Smooth muscle cell (in vitro differentiated cells): ENCODE measurements around the gene HERPUD2. TPM values are rescaled to one million over a fixed set of nuclear protein-coding genes. Genes with fewer than 3 reads are reported as not detected.

ENCODE experiments used
- DNase-seq: peaks from one replicate; lab custom pipeline; 2025; ENCODE audit not compliant: unreplicated experiment; lab: John Stamatoyannopoulos, UW
- H2AFZ ChIP-seq: fragments of 200-600 bp; sonication (generic); 2 replicates; pipeline ENCODE4 v1.6.0; 2016; ENCODE audit warnings: antibody characterized with exemption, low read depth, mild to moderate bottlenecking
- H3F3A ChIP-seq: fragments of 200-600 bp; sonication (generic); 2 replicates; pipeline ENCODE4 v1.6.0; 2017; ENCODE audit warnings: antibody characterized with exemption, low read depth
- H3K27ac ChIP-seq: fragments of 200-600 bp; sonication (generic); 2 replicates; pipeline ENCODE4 v1.5.1; 2016; ENCODE audit warnings: low read depth, mild to moderate bottlenecking
- H3K27me3 ChIP-seq: fragments of 200-600 bp; sonication (generic); 2 replicates; pipeline ENCODE4 v1.6.1; 2016; ENCODE audit warnings: low read depth, mild to moderate bottlenecking
- H3K36me3 ChIP-seq: fragments of 200-600 bp; sonication (generic); 2 replicates; pipeline ENCODE4 v1.5.1; 2016; ENCODE audit warnings: low read depth
- H3K4me1 ChIP-seq: fragments of 200-600 bp; sonication (generic); 2 replicates; pipeline ENCODE4 v1.5.1; 2016; ENCODE audit warnings: low read depth
- H3K4me2 ChIP-seq: fragments of 200-600 bp; sonication (generic); 2 replicates; pipeline ENCODE4 v1.6.0; 2016; ENCODE audit warnings: mild to moderate bottlenecking
- H3K4me3 ChIP-seq: fragments of 200-600 bp; sonication (generic); 2 replicates; pipeline ENCODE4 v1.5.1; 2016; ENCODE audit warnings: mild to moderate bottlenecking
- H3K79me2 ChIP-seq: fragments of 200-600 bp; sonication (generic); 2 replicates; pipeline ENCODE4 v1.6.0; 2016; ENCODE audit warnings: low read depth, mild to moderate bottlenecking
- H3K9ac ChIP-seq: fragments of 200-600 bp; sonication (generic); 2 replicates; pipeline ENCODE4 v1.6.0; 2016; ENCODE audit warnings: low read depth
- H3K9me3 ChIP-seq: fragments of 200-600 bp; sonication (generic); replicated peaks from 2 replicates; pipeline ENCODE4 v1.5.1; 2016; ENCODE audit warnings: low read depth
- H4K20me1 ChIP-seq: fragments of 200-600 bp; sonication (generic); 2 replicates; pipeline ENCODE4 v1.6.0; 2016; ENCODE audit warnings: low read depth
- CTCF ChIP-seq: fragments of 200-600 bp; sonication (generic); IDR thresholded peaks from 2 replicates; pipeline ENCODE4 v1.5.1; 2017; ENCODE audit warnings: borderline replicate concordance, mild to moderate bottlenecking, antibody characterized with exemption; ENCODE audit not compliant: insufficient read depth, poor library complexity, severe bottlenecking
- WGBS: methylation state at CpG from one replicate; pipeline ENCODE4 v1.1.7; 2016; ENCODE audit warnings: low lambda C conversion rate; 5-methylcytosine and 5-hydroxymethylcytosine counted together
- polyA plus RNA-seq: library from polyadenylated mRNA; unstranded; fragments of >200 nt; fragmentation: Nextera tagmentation; extraction: Ambion mirVana; gene quantifications from 2 replicates; pipeline ENCODE4 v1.2.1, GENCODE V29; 2016
- total RNA-seq: library from RNA; depleted of rRNA; stranded (reverse); fragments of >200 nt; gene quantifications from 2 replicates; pipeline ENCODE4 v1.2.3, GENCODE V29; 2014

Gene HERPUD2
- total and polyA plus RNA-seq, 2 experiments from 2014 or later: 23.2 to 28.1 TPM

DNA sequence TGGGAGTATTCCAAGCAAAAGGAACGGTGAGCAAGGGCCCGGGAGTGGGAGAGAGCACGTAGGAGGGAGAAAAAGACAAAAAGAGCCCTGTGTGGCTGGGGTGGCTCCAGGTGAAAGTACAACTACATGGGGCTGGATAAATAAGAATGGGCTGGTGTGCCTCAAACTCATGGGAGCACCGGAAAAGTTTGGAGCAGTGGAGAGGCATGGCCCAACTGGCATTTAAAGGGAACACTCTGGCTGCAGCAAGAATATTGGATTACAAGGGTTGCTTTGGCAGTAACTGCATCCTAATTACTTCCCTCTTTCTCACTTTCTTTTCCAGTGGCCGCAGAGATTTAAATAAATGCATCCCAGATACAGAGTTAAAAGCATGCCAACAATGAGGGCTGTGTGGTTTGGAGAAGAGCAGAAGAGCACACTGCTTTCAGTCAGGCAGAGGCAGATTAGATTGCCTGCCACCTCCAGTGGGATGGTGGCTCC, 39.1 kb upstream of the HERPUD2 start:
- 76% methylated on average over 5 of the region's 5 CpGs for WGBS
- no peak for TF ChIP-seq CTCF
- H3K4me2 ChIP-seq: no peak overlapping the region
- H3F3A ChIP-seq: no peaks in the 10 kb centered on the region
- peaks cover 5% of the 10 kb centered on the region for H3K4me1 ChIP-seq
- H3K9ac ChIP-seq: no peak overlapping the region
- H3K27me3 ChIP-seq: no peaks in the 10 kb centered on the region
- no peaks in the 10 kb centered on the region for H3K36me3 ChIP-seq
- no peak overlapping the region for H2AFZ ChIP-seq
- no peaks in the 10 kb centered on the region for H3K9me3 ChIP-seq
- DNase-seq: no peak
- H4K20me1 ChIP-seq: no peaks in the 10 kb centered on the region
- H3K27ac ChIP-seq: no peak overlapping the region
- H3K4me3 ChIP-seq: no peak overlapping the region
- H3K79me2 ChIP-seq: no peaks in the 10 kb centered on the region

DNA sequence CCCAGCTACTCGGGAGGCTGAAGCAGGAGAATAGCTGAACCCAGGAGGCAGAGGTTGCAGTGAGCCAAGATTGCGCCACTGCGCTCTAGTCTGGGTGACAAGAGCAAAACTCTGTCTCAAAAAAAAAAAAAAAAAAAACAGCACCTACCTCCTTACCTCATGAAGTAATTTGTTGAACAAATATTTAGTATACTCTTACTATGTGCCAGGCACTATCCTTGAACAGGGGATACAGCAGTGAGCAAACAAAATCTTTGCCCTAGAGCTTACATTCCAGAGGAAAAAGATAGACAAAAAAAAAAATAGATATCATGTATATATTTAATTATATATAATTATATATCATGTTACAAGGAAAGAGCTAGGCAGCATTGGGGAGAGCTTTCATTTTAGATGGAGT, 36.4 kb upstream of the HERPUD2 start:
- Histone ChIP-seq H3K27ac (no peak overlapping the region), H3K9me3 (no peaks in the 10 kb centered on the region), H3K4me2 (no peak overlapping the region), H3K79me2 (no peaks in the 10 kb centered on the region), H3K4me1 (peaks cover 5% of the 10 kb centered on the region), H2AFZ (no peak overlapping the region), H3K9ac (no peak overlapping the region), H3K27me3 (no peaks in the 10 kb centered on the region), H3K4me3 (no peak overlapping the region), H3K36me3 (no peaks in the 10 kb centered on the region), H4K20me1 (no peaks in the 10 kb centered on the region), H3F3A (no peaks in the 10 kb centered on the region)
- 100% methylated on average over 3 of the region's 3 CpGs for WGBS
- DNase-seq: no peak
- TF ChIP-seq CTCF: no peak

GRCh38 chr7:35729061-35729783, 34.3 kb upstream of the HERPUD2 start:
- Histone ChIP-seq H3K27ac (no peak overlapping the region), H3K4me2 (no peak overlapping the region), H3K79me2 (no peaks in the 10 kb centered on the region), H3K9me3 (no peaks in the 10 kb centered on the region), H3K27me3 (no peaks in the 10 kb centered on the region), H3K36me3 (no peaks in the 10 kb centered on the region), H3K9ac (no peak overlapping the region), H3K4me1 (peaks cover 2% of the 10 kb centered on the region), H3F3A (no peaks in the 10 kb centered on the region), H2AFZ (no peak overlapping the region), H4K20me1 (no peaks in the 10 kb centered on the region), H3K4me3 (no peak overlapping the region)
- TF ChIP-seq CTCF: no peak
- WGBS: 81% methylated on average over 3 of the region's 3 CpGs
- DNase-seq: no peak
